GM12873 (cell line): ENCODE results near the gene KRTAP2-4.
"Not testable (repeated sequence)": the region's sequence is repeated elsewhere in the genome, so short reads cannot be mapped to it uniquely, and the experiment has no call there.

Experiments
- CTCF ChIP-seq: IDR thresholded peaks from 2 replicates; pipeline ENCODE4 v1.5.1; 2012; ENCODE audit warnings: low read depth, mild to moderate bottlenecking, moderate library complexity, low read length, control low read depth; ENCODE audit not compliant: insufficient read depth; ENCODE audit errors: missing control alignments

Gene KRTAP2-4

GRCh38 chr17:41098481-41098880 lies 32.8 kb upstream of the KRTAP2-4 start:
- TF ChIP-seq CTCF: no peak

- no peak for TF ChIP-seq CTCF
Observed at GRCh38 chr17:41098042-41098441, 32.4 kb upstream of the KRTAP2-4 start, which contains the start of gene KRTAP4-8. Gene KRTAP4-8 (minus strand): TSS chr17:41098142. CDS start chr17:41098084, 58 bp downstream.

- no peak for TF ChIP-seq CTCF
Observed at GRCh38 chr17:41096055-41096454, 30.4 kb upstream of the KRTAP2-4 start.

- not testable (repeated sequence) for TF ChIP-seq CTCF
Observed at GRCh38 chr17:41084100-41084856, 18.6 kb upstream of the KRTAP2-4 start, which contains the start of gene KRTAP4-7. Gene KRTAP4-7 (plus strand): TSS chr17:41084150. CDS start chr17:41084207, 57 bp downstream.

- TF ChIP-seq CTCF: no peak
Observed at GRCh38 chr17:41082626-41083025, 16.9 kb upstream of the KRTAP2-4 start.

GRCh38 chr17:41076788-41077187 lies 11.1 kb upstream of the KRTAP2-4 start:
- TF ChIP-seq CTCF: no peak

GRCh38 chr17:41073676-41074075 lies 8.0 kb upstream of the KRTAP2-4 start:
- TF ChIP-seq CTCF: no peak
